Measurements from ENCODE around the gene XPA. TPM values are rescaled to one million over a fixed set of nuclear protein-coding genes. Genes with fewer than 3 reads are reported as not detected.

XPA gene
- total and polyA plus RNA-seq, 8 donors = 4.9 to 12.6 (median 7.0) TPM

GRCh38 chr9:97630591-97630990 is 66.5 kb downstream of the XPA start:
- Histone ChIP-seq H3K27me3 (no peaks in the 10 kb centered on the region), H3K9me3 (no peaks in the 10 kb centered on the region), H3K4me1 (peaks cover 11 to 28% (median 15%) of the 10 kb centered on the region in 3 donors), H3K4me3 (no peak overlapping the region), H3K36me3 (no peaks in the 10 kb centered on the region), H3K27ac (no peak overlapping the region)
- ATAC-seq = no peak
- intact Hi-C loops (cut with DNase I) = no loop called here
- no peak for DNase-seq
- FAIRE-seq = no peak
- no peak for TF ChIP-seq CTCF (IDR thresholded peaks at IDR 0.05)

- TF ChIP-seq CTCF (IDR thresholded peaks at IDR 0.05) = no peak
- DNase-seq = no peak
- Histone ChIP-seq H3K9me3 (no peaks in the 10 kb centered on the region), H3K4me1 (peaks cover 8 to 20% (median 9%) of the 10 kb centered on the region in 3 donors), H3K4me3 (no peak overlapping the region), H3K27ac (no peak overlapping the region), H3K27me3 (no peaks in the 10 kb centered on the region), H3K36me3 (peaks cover 0 to 10% (median 0%) of the 10 kb centered on the region in 3 donors)
- intact Hi-C loops (cut with DNase I) = no loop called here
- no peak for FAIRE-seq
- ATAC-seq = no peak
Measured at GRCh38 chr9:97629156-97629555, 68.0 kb downstream of the XPA start.

- H3K9me3 ChIP-seq = no peaks in the 10 kb centered on the region
- H3K27ac ChIP-seq = no peak overlapping the region
- no peak for DNase-seq
- no peak for FAIRE-seq
- WGBS, 2 donors = 93 to 94% methylated on average over 3 of the region's 3 CpGs
- H3K4me3 ChIP-seq = no peak overlapping the region
- peaks cover 8 to 20% (median 9%) of the 10 kb centered on the region in 3 donors for H3K4me1 ChIP-seq
- TF ChIP-seq CTCF (IDR thresholded peaks at IDR 0.05) = no peak
- peaks cover 0 to 14% (median 0%) of the 10 kb centered on the region in 3 donors for H3K36me3 ChIP-seq
- no peaks in the 10 kb centered on the region for H3K27me3 ChIP-seq
- ATAC-seq = no peak
- intact Hi-C loops (cut with DNase I) = no loop called here
Measured at GRCh38 chr9:97628668-97629067, 68.5 kb downstream of the XPA start.

- Histone ChIP-seq H3K9me3 (no peaks in the 10 kb centered on the region), H3K4me1 (peaks cover 8 to 20% (median 9%) of the 10 kb centered on the region in 3 donors), H3K27me3 (no peaks in the 10 kb centered on the region), H3K4me3 (no peak overlapping the region), H3K36me3 (peaks cover 0 to 16% (median 0%) of the 10 kb centered on the region in 3 donors), H3K27ac (peak overlapping the region in 2 of 4 donors; percentile 39 to 48)
- TF ChIP-seq CTCF (IDR thresholded peaks at IDR 0.05) = no peak
- 16 to 20% methylated on average over 5 of the region's 5 CpGs for WGBS, 2 donors
- intact Hi-C loops (cut with DNase I) = no loop called here
- DNase-seq = no peak
- ATAC-seq = peak in 3 of 4 donors; percentile 35 to 51 (median 42)
- FAIRE-seq = no peak
Measured at GRCh38 chr9:97627624-97628023, 69.5 kb downstream of the XPA start.

- intact Hi-C loops (cut with DNase I) = no loop called here
- TF ChIP-seq CTCF (IDR thresholded peaks at IDR 0.05) = no peak
- Histone ChIP-seq H3K27me3 (no peaks in the 10 kb centered on the region), H3K9me3 (no peaks in the 10 kb centered on the region), H3K36me3 (peaks cover 0 to 25% (median 0%) of the 10 kb centered on the region in 3 donors), H3K4me1 (peaks cover 0 to 16% (median 0%) of the 10 kb centered on the region in 3 donors), H3K4me3 (no peak overlapping the region), H3K27ac (no peak overlapping the region)
- FAIRE-seq (no peak), DNase-seq (no peak), ATAC-seq (no peak)
- WGBS, 2 donors = 64 to 72% methylated on average over 3 of the region's 3 CpGs
Measured at GRCh38 chr9:97625620-97626019, 71.5 kb downstream of the XPA start.

Other genes with a start within 250 kb of the XPA start
- 10 to 100 TPM in 4 of 6 donors, 1 to 10 TPM in 2; 8.4 to 17.0 (median 11.7) TPM for gene TMOD1, start 195.7 kb downstream of the XPA start, total RNA-seq
- gene TMOD1, start 195.7 kb downstream of the XPA start, polyA plus RNA-seq = 10 to 100 TPM; 12.2 to 28.7 TPM
- 10 to 100 TPM in 2 of 6 donors, 1 to 10 TPM in 4; 7.8 to 12.7 (median 9.2) TPM for gene TSTD2, start 64.0 kb downstream of the XPA start, total RNA-seq
- 10 to 100 TPM; 10.3 to 16.8 TPM for gene TSTD2, start 64.0 kb downstream of the XPA start, polyA plus RNA-seq
- 10 to 100 TPM; 10.7 to 17.4 (median 11.7) TPM for gene NCBP1, start 63.5 kb downstream of the XPA start, total RNA-seq
- gene NCBP1, start 63.5 kb downstream of the XPA start, polyA plus RNA-seq = 1 to 10 TPM; 4.6 to 7.5 TPM
- under 1 TPM in 5 of 6 donors, not detected in 1; 0.03 to 0.12 (median 0.08) TPM for gene FOXE1, start 155.9 kb upstream of the XPA start, total RNA-seq
- under 1 TPM; 0.04 to 0.16 TPM for gene FOXE1, start 155.9 kb upstream of the XPA start, polyA plus RNA-seq
- gene TRMO, start 225.2 kb upstream of the XPA start, total RNA-seq = 1 to 10 TPM; 5.2 to 8.7 (median 6.5) TPM
- 1 to 10 TPM; 5.1 to 9.4 TPM for gene TRMO, start 225.2 kb upstream of the XPA start, polyA plus RNA-seq
- gene HEMGN, start 240.8 kb upstream of the XPA start, total RNA-seq = under 1 TPM in 1 of 6 donors, not detected in 5; 0.09 TPM
- gene HEMGN, start 240.8 kb upstream of the XPA start, polyA plus RNA-seq = not detected

All from pancreas (tissue), 10 donors.